ENCODE data around the gene GPC3. TPM values are rescaled to one million over a fixed set of nuclear protein-coding genes. Genes with fewer than 3 reads are reported as not detected.

GPC3 gene
- total RNA-seq, 4 donors from 2014 or later, result 1.2 to 13.3 (median 8.0) TPM

DNA sequence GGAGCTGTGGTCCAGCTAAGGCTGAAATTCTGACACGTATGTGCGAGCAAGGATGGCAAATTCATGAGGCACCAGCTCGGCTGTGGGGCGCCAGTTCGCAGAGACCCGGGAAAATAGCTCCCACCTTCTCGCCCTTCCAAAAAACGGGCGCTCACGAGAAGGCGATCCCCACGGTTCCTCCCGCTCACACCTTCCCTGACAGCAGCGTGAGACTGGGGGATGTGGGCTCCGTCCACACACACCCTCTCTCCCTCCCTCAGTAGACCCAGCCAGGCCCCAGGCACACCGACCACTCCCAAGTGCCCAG lies 584 bp downstream of the GPC3 start:
- Histone ChIP-seq H3K27ac (replicated peaks in 1 of 4) (no peak overlapping the region), H3K9me3 (no peaks in the 10 kb centered on the region), H3K4me3 (peak overlapping the region; percentile 46 to 64 (median 46)), H3K4me1 (peaks cover 0 to 16% (median 14%) of the 10 kb centered on the region in 4 donors), H3K27me3 (peaks cover 0 to 17% (median 6%) of the 10 kb centered on the region in 4 donors), H3K36me3 (no peaks in the 10 kb centered on the region)
- no peak for TF ChIP-seq POLR2A (IDR thresholded peaks at IDR 0.05; ENCODE audit: low read depth)
- TF ChIP-seq, protein P1, sequence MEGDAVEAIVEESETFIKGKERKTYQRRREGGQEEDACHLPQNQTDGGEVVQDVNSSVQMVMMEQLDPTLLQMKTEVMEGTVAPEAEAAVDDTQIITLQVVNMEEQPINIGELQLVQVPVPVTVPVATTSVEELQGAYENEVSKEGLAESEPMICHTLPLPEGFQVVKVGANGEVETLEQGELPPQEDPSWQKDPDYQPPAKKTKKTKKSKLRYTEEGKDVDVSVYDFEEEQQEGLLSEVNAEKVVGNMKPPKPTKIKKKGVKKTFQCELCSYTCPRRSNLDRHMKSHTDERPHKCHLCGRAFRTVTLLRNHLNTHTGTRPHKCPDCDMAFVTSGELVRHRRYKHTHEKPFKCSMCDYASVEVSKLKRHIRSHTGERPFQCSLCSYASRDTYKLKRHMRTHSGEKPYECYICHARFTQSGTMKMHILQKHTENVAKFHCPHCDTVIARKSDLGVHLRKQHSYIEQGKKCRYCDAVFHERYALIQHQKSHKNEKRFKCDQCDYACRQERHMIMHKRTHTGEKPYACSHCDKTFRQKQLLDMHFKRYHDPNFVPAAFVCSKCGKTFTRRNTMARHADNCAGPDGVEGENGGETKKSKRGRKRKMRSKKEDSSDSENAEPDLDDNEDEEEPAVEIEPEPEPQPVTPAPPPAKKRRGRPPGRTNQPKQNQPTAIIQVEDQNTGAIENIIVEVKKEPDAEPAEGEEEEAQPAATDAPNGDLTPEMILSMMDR (IDR thresholded peaks at IDR 0.05), result no peak
- TF ChIP-seq POLR2AphosphoS5 (IDR thresholded peaks at IDR 0.05), result no peak
- TF ChIP-seq EP300 (IDR thresholded peaks at IDR 0.05), result no peak
- no peak for DNase-seq (ENCODE audit: extremely low spot score)
- 58% methylated on average over 7 of the region's 16 CpGs for WGBS
- intact Hi-C loops (cut with DNase I), result no loop called here

DNA sequence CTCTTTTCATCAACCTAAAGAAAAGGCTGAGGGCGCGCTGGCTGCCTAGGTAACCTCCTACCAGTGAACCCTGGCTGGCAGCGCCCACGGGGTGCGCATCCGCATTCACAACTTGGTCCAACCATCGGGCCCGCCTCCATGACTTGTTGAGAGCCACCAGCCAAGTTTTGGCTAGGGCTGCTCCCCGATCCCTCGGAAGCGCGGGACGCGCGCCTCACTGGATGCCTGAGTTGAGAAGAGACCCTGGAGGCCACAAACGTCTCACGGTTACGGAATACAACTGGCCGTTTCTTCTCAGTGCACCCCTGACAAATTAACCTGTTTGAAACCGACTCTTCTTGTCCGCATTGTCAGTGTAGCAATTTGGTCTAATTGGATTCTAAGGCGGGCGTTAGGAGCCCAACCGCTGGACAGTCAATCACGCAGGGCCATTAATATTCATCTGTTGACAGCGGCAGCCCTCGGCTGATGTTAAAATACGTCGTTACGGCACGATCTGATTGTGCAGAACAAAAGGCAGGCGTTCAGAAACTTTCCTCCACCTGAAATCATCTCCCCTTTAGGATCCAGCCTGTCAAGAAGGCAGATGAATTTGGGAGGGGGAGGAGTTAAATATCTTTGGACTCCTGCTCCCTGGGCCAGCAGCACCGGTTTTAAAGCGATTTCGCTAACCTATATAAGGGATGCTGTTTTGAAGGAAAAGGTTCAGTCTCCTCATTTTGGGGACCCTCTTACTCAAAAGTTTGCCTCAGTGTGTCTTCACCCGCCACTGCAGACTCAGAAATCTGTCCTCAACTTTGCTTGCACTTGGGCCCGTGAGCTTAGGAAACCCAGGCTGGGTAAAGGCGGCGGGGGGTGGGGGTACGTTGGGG lies 1.2 kb downstream of the GPC3 start:
- DNase-seq (ENCODE audit: extremely low spot score), result no peak
- H3K27ac ChIP-seq (replicated peaks in 1 of 4), result no peak overlapping the region
- WGBS, result 64% methylated on average over 37 of the region's 40 CpGs
- H3K4me3 ChIP-seq, result peak overlapping the region in 2 of 4 donors; percentile 46 to 64
- peaks cover 0 to 17% (median 6%) of the 10 kb centered on the region in 4 donors for H3K27me3 ChIP-seq
- no peaks in the 10 kb centered on the region for H3K9me3 ChIP-seq
- peaks cover 0 to 16% (median 14%) of the 10 kb centered on the region in 4 donors for H3K4me1 ChIP-seq
- H3K36me3 ChIP-seq, result no peaks in the 10 kb centered on the region
- intact Hi-C loops (cut with DNase I), result no loop called here
- TF ChIP-seq POLR2AphosphoS5 (IDR thresholded peaks at IDR 0.05), result no peak
- TF ChIP-seq, protein P1 (IDR thresholded peaks at IDR 0.05), result no peak
- no peak for TF ChIP-seq EP300 (IDR thresholded peaks at IDR 0.05)
- no peak for TF ChIP-seq POLR2A (IDR thresholded peaks at IDR 0.05; ENCODE audit: low read depth)

DNA sequence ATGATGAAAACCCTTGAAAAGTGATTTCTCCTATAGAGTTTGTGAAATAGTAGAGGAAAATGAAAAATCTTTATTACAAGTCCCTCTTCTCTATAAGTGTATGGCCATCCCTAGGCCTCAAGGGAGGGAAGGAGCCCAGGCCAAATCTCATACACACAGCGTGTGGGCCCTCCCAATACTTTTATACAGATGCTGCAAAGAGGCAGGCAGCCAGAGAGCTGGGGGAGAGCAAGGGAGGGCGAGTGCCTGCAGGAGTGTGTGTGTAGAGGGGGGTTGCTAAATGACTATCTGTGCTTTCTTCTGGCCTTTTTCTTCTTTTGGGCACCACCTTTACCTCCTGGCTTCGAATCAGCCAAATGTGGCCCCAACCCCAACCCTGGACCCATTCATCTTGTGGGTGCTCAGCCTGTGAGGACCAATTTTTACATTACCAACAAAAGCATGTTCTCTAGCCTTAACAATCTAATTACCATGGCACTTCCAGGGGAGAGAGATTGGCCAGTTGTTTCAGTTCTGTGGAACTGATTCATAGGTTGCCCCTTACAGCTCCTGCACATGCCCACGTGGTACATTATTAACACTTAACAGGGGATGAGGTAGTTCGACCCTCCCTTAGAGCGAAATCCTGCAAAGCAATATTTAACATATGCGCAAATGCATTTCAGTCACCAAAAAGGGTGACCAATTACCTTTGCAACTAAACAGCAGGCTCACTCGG lies 2.0 kb downstream of the GPC3 start:
- DNase-seq (ENCODE audit: extremely low spot score), result no peak
- no peak overlapping the region for H3K4me3 ChIP-seq
- 47% methylated on average over 8 of the region's 8 CpGs for WGBS
- H3K9me3 ChIP-seq, result no peaks in the 10 kb centered on the region
- no peak overlapping the region for H3K27ac ChIP-seq (replicated peaks in 1 of 4)
- peaks cover 0 to 16% (median 14%) of the 10 kb centered on the region in 4 donors for H3K4me1 ChIP-seq
- H3K27me3 ChIP-seq, result peaks cover 0 to 17% (median 6%) of the 10 kb centered on the region in 4 donors
- TF ChIP-seq, protein P1 (IDR thresholded peaks at IDR 0.05), result no peak
- TF ChIP-seq POLR2AphosphoS5 (IDR thresholded peaks at IDR 0.05), result no peak
- TF ChIP-seq POLR2A (IDR thresholded peaks at IDR 0.05; ENCODE audit: low read depth), result no peak
- TF ChIP-seq EP300 (IDR thresholded peaks at IDR 0.05), result no peak
- intact Hi-C loops (cut with DNase I), result no loop called here
- no peaks in the 10 kb centered on the region for H3K36me3 ChIP-seq

DNA sequence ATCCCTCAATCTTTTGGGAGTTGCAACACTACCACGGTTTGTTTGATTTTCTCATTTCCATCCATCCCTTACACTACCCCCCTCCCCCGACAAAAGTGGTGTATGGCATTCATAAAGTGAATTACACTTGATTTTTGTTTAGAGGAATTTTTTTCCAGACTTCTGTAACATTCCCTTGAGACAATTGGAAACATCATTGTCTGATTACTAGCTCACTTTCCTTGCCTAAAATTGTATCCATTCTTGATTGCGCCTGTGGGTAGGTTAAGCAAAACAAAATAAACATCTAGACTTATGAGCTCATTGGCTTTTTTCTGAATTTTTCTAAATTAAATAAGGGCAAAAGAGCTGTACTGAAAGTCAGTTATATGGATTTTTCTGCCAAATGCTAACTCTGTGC lies 3.5 kb downstream of the GPC3 start:
- intact Hi-C loops (cut with DNase I), result no loop called here
- TF ChIP-seq POLR2AphosphoS5 (IDR thresholded peaks at IDR 0.05) (no peak), EP300 (IDR thresholded peaks at IDR 0.05) (no peak), POLR2A (IDR thresholded peaks at IDR 0.05; ENCODE audit: low read depth) (no peak)
- TF ChIP-seq, protein P1 (IDR thresholded peaks at IDR 0.05), result no peak
- Histone ChIP-seq H3K4me1 (peaks cover 0 to 16% (median 14%) of the 10 kb centered on the region in 4 donors), H3K4me3 (no peak overlapping the region), H3K27ac (replicated peaks in 1 of 4) (no peak overlapping the region), H3K36me3 (no peaks in the 10 kb centered on the region), H3K27me3 (peaks cover 0 to 17% (median 6%) of the 10 kb centered on the region in 4 donors), H3K9me3 (no peaks in the 10 kb centered on the region)
- DNase-seq (ENCODE audit: extremely low spot score), result no peak
- WGBS, result 49% methylated on average over 3 of the region's 3 CpGs

Measured in esophagus muscularis mucosa (tissue), 4 donors.